K562 (cell line): ENCODE results near the gene TRNP1. TPM values are rescaled to one million over a fixed set of nuclear protein-coding genes. Genes with fewer than 3 reads are reported as not detected.

Experiments
- ADNP ChIP-seq: fragments of 200-800 bp; sonication (Bioruptor generic); IDR thresholded peaks from 2 replicates; pipeline ENCODE4 v1.6.1; 2016; ENCODE audit warnings: missing genetic modification characterization, missing compliant biosample characterization
- FOXP4 ChIP-seq: sonication (generic); formaldehyde crosslinking; IDR thresholded peaks from 2 replicates; pipeline ENCODE4 v1.8.0; 2022; ENCODE audit warnings: mild to moderate bottlenecking, missing genetic modification reagents, borderline replicate concordance
- OTX1 ChIP-seq: fragments of 450-650 bp; formaldehyde crosslinking; IDR thresholded peaks from 2 replicates; pipeline ENCODE4 v1.4.0; 2022; ENCODE audit warnings: mild to moderate bottlenecking
- PTBP1 ChIP-seq: fragments of 200-400 bp; formaldehyde crosslinking; IDR thresholded peaks from 2 replicates; pipeline ENCODE4 v1.6.1; 2017; ENCODE audit warnings: low read depth, low read length
- RBM25 ChIP-seq: fragments of 200-400 bp; formaldehyde crosslinking; IDR thresholded peaks from 2 replicates; pipeline ENCODE4 v1.6.1; 2018; ENCODE audit warnings: low read length, low read depth, moderate library complexity; ENCODE audit not compliant: severe bottlenecking
- SMARCA5 ChIP-seq: fragments of 450-650 bp; IDR thresholded peaks from 2 replicates; pipeline ENCODE4 v1.6.1; 2016
- THRA ChIP-seq: fragments of 450-650 bp; IDR thresholded peaks from 2 replicates; pipeline ENCODE4 v1.6.1; 2017; ENCODE audit warnings: mild to moderate bottlenecking, moderate library complexity
- ZNF551 ChIP-seq: fragments of 250-450 bp; sonication (Bioruptor Pico); IDR thresholded peaks from 2 replicates; pipeline ENCODE4 v1.5.0; 2021; ENCODE audit warnings: mild to moderate bottlenecking, moderate library complexity
- polyA plus RNA-seq, 8 experiments: library from polyadenylated mRNA; depleted of rRNA in 4 of 8; stranded (reverse) in 5 of 8; unstranded in 3 of 8; fragments of >200 nt; fragmentation: Nextera tagmentation in 2 of 8; fragmentation: Illumina TruSeq in 1 of 8; extraction: Ambion mirVana in 2 of 8; extraction: Trizol in 1 of 8; gene quantifications; 2 replicates each; pipeline versions ENCODE4 v1.2.1 to v1.2.3, GENCODE V29; 2011 to 2014; ENCODE audit warnings: inconsistent platforms in 1 of 8, missing spikeins in 1 of 8
- total RNA-seq, 7 experiments: library from RNA; depleted of rRNA in 6 of 7; stranded (reverse); fragments of >200 nt in 6 of 7; fragmentation: Illumina TruSeq in 2 of 7; extraction: Trizol in 2 of 7; gene quantifications; 2 replicates each; pipeline versions ENCODE4 v1.2.1 to v1.2.3, GENCODE V29; 2011 to 2021; ENCODE audit warnings: low replicate concordance in 1 of 7
- TF ChIP-seq, protein P1 (sequence below): fragments of 450-650 bp; IDR thresholded peaks from 2 replicates; pipeline ENCODE4 v1.6.1; 2016; ENCODE audit warnings: mild to moderate bottlenecking, moderate library complexity
- TF ChIP-seq, protein P2 (sequence below): fragments of 450-650 bp; IDR thresholded peaks from 2 replicates; pipeline ENCODE4 v1.6.1; 2018; ENCODE audit not compliant: partially characterized antibody

TRNP1 gene
- total and polyA plus RNA-seq, 9 of the 15 experiments (the other 6 are each of a cell fraction or from before 2014, with no cell fraction given) = 0.03 to 1.3 (median 0.95) TPM

DNA sequence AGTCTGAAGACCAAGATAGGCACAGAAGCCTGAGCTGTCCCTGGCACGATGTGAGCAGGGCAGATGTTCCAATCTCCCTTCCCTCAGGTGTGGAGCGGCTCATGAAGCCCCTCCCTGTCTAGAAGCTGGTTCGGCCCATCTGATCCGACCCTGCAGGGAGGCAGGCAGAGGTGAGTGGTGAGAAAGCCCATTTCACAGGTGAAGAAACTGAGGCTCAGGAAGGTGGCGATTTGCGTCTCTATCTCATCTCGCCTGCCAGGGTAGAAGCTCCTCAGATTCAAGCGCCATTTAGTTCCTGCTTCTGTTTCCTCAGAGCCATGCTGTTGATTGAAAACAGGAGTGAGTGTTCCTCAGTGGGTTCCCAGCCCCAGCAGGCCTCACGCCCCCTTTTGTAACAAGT lies 36.0 kb downstream of the TRNP1 start (continued):
- TF ChIP-seq, protein P1, sequence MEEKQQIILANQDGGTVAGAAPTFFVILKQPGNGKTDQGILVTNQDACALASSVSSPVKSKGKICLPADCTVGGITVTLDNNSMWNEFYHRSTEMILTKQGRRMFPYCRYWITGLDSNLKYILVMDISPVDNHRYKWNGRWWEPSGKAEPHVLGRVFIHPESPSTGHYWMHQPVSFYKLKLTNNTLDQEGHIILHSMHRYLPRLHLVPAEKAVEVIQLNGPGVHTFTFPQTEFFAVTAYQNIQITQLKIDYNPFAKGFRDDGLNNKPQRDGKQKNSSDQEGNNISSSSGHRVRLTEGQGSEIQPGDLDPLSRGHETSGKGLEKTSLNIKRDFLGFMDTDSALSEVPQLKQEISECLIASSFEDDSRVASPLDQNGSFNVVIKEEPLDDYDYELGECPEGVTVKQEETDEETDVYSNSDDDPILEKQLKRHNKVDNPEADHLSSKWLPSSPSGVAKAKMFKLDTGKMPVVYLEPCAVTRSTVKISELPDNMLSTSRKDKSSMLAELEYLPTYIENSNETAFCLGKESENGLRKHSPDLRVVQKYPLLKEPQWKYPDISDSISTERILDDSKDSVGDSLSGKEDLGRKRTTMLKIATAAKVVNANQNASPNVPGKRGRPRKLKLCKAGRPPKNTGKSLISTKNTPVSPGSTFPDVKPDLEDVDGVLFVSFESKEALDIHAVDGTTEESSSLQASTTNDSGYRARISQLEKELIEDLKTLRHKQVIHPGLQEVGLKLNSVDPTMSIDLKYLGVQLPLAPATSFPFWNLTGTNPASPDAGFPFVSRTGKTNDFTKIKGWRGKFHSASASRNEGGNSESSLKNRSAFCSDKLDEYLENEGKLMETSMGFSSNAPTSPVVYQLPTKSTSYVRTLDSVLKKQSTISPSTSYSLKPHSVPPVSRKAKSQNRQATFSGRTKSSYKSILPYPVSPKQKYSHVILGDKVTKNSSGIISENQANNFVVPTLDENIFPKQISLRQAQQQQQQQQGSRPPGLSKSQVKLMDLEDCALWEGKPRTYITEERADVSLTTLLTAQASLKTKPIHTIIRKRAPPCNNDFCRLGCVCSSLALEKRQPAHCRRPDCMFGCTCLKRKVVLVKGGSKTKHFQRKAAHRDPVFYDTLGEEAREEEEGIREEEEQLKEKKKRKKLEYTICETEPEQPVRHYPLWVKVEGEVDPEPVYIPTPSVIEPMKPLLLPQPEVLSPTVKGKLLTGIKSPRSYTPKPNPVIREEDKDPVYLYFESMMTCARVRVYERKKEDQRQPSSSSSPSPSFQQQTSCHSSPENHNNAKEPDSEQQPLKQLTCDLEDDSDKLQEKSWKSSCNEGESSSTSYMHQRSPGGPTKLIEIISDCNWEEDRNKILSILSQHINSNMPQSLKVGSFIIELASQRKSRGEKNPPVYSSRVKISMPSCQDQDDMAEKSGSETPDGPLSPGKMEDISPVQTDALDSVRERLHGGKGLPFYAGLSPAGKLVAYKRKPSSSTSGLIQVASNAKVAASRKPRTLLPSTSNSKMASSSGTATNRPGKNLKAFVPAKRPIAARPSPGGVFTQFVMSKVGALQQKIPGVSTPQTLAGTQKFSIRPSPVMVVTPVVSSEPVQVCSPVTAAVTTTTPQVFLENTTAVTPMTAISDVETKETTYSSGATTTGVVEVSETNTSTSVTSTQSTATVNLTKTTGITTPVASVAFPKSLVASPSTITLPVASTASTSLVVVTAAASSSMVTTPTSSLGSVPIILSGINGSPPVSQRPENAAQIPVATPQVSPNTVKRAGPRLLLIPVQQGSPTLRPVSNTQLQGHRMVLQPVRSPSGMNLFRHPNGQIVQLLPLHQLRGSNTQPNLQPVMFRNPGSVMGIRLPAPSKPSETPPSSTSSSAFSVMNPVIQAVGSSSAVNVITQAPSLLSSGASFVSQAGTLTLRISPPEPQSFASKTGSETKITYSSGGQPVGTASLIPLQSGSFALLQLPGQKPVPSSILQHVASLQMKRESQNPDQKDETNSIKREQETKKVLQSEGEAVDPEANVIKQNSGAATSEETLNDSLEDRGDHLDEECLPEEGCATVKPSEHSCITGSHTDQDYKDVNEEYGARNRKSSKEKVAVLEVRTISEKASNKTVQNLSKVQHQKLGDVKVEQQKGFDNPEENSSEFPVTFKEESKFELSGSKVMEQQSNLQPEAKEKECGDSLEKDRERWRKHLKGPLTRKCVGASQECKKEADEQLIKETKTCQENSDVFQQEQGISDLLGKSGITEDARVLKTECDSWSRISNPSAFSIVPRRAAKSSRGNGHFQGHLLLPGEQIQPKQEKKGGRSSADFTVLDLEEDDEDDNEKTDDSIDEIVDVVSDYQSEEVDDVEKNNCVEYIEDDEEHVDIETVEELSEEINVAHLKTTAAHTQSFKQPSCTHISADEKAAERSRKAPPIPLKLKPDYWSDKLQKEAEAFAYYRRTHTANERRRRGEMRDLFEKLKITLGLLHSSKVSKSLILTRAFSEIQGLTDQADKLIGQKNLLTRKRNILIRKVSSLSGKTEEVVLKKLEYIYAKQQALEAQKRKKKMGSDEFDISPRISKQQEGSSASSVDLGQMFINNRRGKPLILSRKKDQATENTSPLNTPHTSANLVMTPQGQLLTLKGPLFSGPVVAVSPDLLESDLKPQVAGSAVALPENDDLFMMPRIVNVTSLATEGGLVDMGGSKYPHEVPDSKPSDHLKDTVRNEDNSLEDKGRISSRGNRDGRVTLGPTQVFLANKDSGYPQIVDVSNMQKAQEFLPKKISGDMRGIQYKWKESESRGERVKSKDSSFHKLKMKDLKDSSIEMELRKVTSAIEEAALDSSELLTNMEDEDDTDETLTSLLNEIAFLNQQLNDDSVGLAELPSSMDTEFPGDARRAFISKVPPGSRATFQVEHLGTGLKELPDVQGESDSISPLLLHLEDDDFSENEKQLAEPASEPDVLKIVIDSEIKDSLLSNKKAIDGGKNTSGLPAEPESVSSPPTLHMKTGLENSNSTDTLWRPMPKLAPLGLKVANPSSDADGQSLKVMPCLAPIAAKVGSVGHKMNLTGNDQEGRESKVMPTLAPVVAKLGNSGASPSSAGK = no peak
- TF ChIP-seq ADNP (tag) = peak; percentile 90
- peak; percentile 89; the same call in 1 of the 2 replicates for TF ChIP-seq PTBP1
- TF ChIP-seq OTX1 (CRISPR knock-in tag) = no peak
- peak; percentile 90 for TF ChIP-seq SMARCA5
- no peak for TF ChIP-seq ZNF551 (CRISPR knock-in tag)
- peak; percentile 98 for TF ChIP-seq RBM25
- TF ChIP-seq, protein P2, sequence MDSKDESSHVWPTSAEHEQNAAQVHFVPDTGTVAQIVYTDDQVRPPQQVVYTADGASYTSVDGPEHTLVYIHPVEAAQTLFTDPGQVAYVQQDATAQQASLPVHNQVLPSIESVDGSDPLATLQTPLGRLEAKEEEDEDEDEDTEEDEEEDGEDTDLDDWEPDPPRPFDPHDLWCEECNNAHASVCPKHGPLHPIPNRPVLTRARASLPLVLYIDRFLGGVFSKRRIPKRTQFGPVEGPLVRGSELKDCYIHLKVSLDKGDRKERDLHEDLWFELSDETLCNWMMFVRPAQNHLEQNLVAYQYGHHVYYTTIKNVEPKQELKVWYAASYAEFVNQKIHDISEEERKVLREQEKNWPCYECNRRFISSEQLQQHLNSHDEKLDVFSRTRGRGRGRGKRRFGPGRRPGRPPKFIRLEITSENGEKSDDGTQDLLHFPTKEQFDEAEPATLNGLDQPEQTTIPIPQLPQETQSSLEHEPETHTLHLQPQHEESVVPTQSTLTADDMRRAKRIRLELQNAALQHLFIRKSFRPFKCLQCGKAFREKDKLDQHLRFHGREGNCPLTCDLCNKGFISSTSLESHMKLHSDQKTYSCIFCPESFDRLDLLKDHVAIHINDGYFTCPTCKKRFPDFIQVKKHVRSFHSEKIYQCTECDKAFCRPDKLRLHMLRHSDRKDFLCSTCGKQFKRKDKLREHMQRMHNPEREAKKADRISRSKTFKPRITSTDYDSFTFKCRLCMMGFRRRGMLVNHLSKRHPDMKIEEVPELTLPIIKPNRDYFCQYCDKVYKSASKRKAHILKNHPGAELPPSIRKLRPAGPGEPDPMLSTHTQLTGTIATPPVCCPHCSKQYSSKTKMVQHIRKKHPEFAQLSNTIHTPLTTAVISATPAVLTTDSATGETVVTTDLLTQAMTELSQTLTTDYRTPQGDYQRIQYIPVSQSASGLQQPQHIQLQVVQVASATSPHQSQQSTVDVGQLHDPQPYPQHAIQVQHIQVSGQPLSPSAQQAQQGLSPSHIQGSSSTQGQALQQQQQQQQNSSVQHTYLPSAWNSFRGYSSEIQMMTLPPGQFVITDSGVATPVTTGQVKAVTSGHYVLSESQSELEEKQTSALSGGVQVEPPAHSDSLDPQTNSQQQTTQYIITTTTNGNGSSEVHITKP = peak; percentile 32
- TF ChIP-seq FOXP4 = no peak
- TF ChIP-seq THRA = no peak
